Prostate gland (tissue), 2 donors: ENCODE measurements around the gene SNN. TPM values are rescaled to one million over a fixed set of nuclear protein-coding genes. Genes with fewer than 3 reads are reported as not detected.

Source experiments
- DNase-seq: peaks from one replicate; pipeline ENCODE4 v3.0.0-alpha.2; 2019; ENCODE audit warnings: low spot score
- H3K27ac ChIP-seq, 2 donors: fragments of 200-600 bp; sonication (generic); 2 replicates each; pipeline ENCODE4 v1.5.1; 2017 to 2019
- H3K27me3 ChIP-seq: fragments of 200-600 bp; sonication (generic); replicated peaks from 2 replicates; pipeline ENCODE4 v1.5.1; 2019; ENCODE audit not compliant: insufficient read depth
- H3K36me3 ChIP-seq, 2 donors: fragments of 200-600 bp; sonication (generic); 1 replicate in 1 of 2; 2 replicates in 1 of 2; pipeline versions ENCODE4 v1.5.1 to v1.8.1; 2017 to 2019
- H3K4me1 ChIP-seq: fragments of 200-600 bp; sonication (generic); replicated peaks from 2 replicates; pipeline ENCODE4 v1.5.1; 2019
- H3K4me3 ChIP-seq, 2 donors: fragments of 200-600 bp; sonication (generic); 2 replicates each; pipeline ENCODE4 v1.5.1; 2017 to 2019
- H3K9me3 ChIP-seq: fragments of 200-600 bp; sonication (generic); 2 replicates; pipeline ENCODE4 v1.5.1; 2017
- CTCF ChIP-seq, 4 experiments: fragments of 200-600 bp in 2 of 4; fragments of 450-650 bp in 2 of 4; sonication (generic) in 2 of 4; IDR thresholded peaks; 1 replicate in 3 of 4; 2 replicates in 1 of 4; pipeline ENCODE4 v1.5.1; 2016 to 2019; ENCODE audit warnings: antibody characterized with exemption in 4 of 4, mild to moderate bottlenecking in 2 of 4, moderate library complexity in 2 of 4
- POLR2A ChIP-seq: fragments of 450-650 bp; IDR thresholded peaks from one replicate; pipeline ENCODE4 v1.6.1; 2016; ENCODE audit warnings: antibody characterized with exemption, mild to moderate bottlenecking
- POLR2AphosphoS5 ChIP-seq: sonication (generic); formaldehyde crosslinking; IDR thresholded peaks from one replicate; pipeline ENCODE4 v1.6.1; 2017; ENCODE audit warnings: antibody characterized with exemption
- WGBS: methylation state at CpG from one replicate; pipeline ENCODE4 v1.1.5; 2018; 5-methylcytosine and 5-hydroxymethylcytosine counted together
- intact Hi-C: fragments of 100-400 bp; cut with DNase I; formaldehyde crosslinking; loops from one replicate; pipeline ENCODE4 v1.14.2; 2022
- total RNA-seq, 2 donors: library from RNA; depleted of rRNA; stranded (reverse); fragments of >200 nt; gene quantifications; one replicate each; pipeline ENCODE4 v1.1.0, GENCODE V29; 2016

Gene SNN
- total RNA-seq, 2 donors from 2014 or later: 20.8 TPM

GRCh38 chr16:11688520-11688886 lies 20.2 kb downstream of the SNN start:
- Histone ChIP-seq H3K36me3 (peaks cover 4 to 16% of the 10 kb centered on the region in 2 donors), H3K4me1 (peaks cover 4% of the 10 kb centered on the region), H3K4me3 (no peak overlapping the region), H3K27me3 (no peaks in the 10 kb centered on the region), H3K9me3 (no peaks in the 10 kb centered on the region), H3K27ac (no peak overlapping the region)
- DNase-seq: no peak
- TF ChIP-seq CTCF (IDR thresholded peaks at IDR 0.05): no peak
- no peak for TF ChIP-seq POLR2A
- TF ChIP-seq POLR2AphosphoS5: no peak
- intact Hi-C loops: no loop called here
- 83% methylated on average over 1 of the region's 1 CpG for WGBS

GRCh38 chr16:11689031-11689840 lies 21.0 kb downstream of the SNN start:
- Histone ChIP-seq H3K36me3 (peaks cover 7 to 16% of the 10 kb centered on the region in 2 donors), H3K9me3 (no peaks in the 10 kb centered on the region), H3K27me3 (no peaks in the 10 kb centered on the region), H3K27ac (peak overlapping the region in 1 of 2 donors; percentile 38), H3K4me1 (peaks cover 4% of the 10 kb centered on the region), H3K4me3 (no peak overlapping the region)
- no peak for DNase-seq
- 86% methylated on average over 3 of the region's 3 CpGs for WGBS
- no peak for TF ChIP-seq POLR2AphosphoS5
- no peak for TF ChIP-seq POLR2A
- no peak for TF ChIP-seq CTCF (IDR thresholded peaks at IDR 0.05)
- intact Hi-C loops: no loop called here

GRCh38 chr16:11691235-11691634 lies 23.0 kb downstream of the SNN start:
- 93% methylated on average over 5 of the region's 5 CpGs for WGBS
- TF ChIP-seq CTCF (IDR thresholded peaks at IDR 0.05) (no peak), POLR2A (no peak), POLR2AphosphoS5 (no peak)
- Histone ChIP-seq H3K27ac (no peak overlapping the region), H3K9me3 (no peaks in the 10 kb centered on the region), H3K36me3 (peaks cover 4 to 7% of the 10 kb centered on the region in 2 donors), H3K27me3 (no peaks in the 10 kb centered on the region), H3K4me1 (peaks cover 4% of the 10 kb centered on the region), H3K4me3 (no peak overlapping the region)
- DNase-seq: no peak
- intact Hi-C loops: no loop called here

- Histone ChIP-seq H3K9me3 (no peaks in the 10 kb centered on the region), H3K27me3 (no peaks in the 10 kb centered on the region), H3K27ac (no peak overlapping the region), H3K36me3 (peaks cover 4 to 11% of the 10 kb centered on the region in 2 donors), H3K4me3 (no peak overlapping the region), H3K4me1 (peaks cover 4% of the 10 kb centered on the region)
- no peak for DNase-seq
- WGBS: 93% methylated on average over 15 of the region's 15 CpGs
- intact Hi-C loops: no loop called here
- no peak for TF ChIP-seq POLR2A
- TF ChIP-seq CTCF (IDR thresholded peaks at IDR 0.05): no peak
- TF ChIP-seq POLR2AphosphoS5: no peak
Measured at GRCh38 chr16:11691771-11692170, 23.5 kb downstream of the SNN start.

- no peak overlapping the region for H3K4me3 ChIP-seq
- DNase-seq: no peak
- no peak overlapping the region for H3K27ac ChIP-seq
- H3K36me3 ChIP-seq: peaks cover 4 to 15% of the 10 kb centered on the region in 2 donors
- peaks cover 4% of the 10 kb centered on the region for H3K4me1 ChIP-seq
- WGBS: 78% methylated on average over 8 of the region's 8 CpGs
- H3K27me3 ChIP-seq: no peaks in the 10 kb centered on the region
- no peaks in the 10 kb centered on the region for H3K9me3 ChIP-seq
- TF ChIP-seq CTCF (IDR thresholded peaks at IDR 0.05) (no peak), POLR2AphosphoS5 (no peak), POLR2A (no peak)
- intact Hi-C loops: no loop called here
Measured at GRCh38 chr16:11692171-11692570, 23.9 kb downstream of the SNN start.
